ENCODE results near the gene PTPRG.

DNA sequence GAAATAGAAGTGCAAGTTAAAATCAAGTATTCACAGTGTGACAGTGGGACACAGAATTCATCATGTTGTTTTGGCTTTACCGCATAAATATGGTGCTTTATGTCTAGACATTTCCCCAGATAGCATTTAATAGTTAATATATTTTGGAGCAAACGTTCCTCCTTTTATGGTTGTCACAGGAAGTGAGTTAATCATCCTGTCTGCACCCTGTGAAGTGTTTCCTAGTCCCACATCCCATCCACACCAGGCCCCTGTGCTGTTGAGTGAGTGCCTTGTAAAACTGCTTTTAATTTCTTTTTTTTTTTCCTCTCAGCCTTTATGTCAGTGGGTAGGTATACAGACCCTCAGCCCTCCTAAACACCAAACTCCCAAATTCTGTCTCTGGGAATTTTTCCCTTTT is 418.3 kb downstream of the PTPRG start:
- TF ChIP-seq EZH2phosphoT487 (IDR thresholded peaks at IDR 0.05; ENCODE audit: insufficient read depth, low read depth) = no peak
- no peak for TF ChIP-seq EZH2 (IDR thresholded peaks at IDR 0.05; ENCODE audit: insufficient read depth, poor library complexity, severe bottlenecking)

Data from GM23248 (cell line).